Calu3 (cell line): ENCODE results near the gene PGM1. TPM values are rescaled to one million over a fixed set of nuclear protein-coding genes. Genes with fewer than 3 reads are reported as not detected.

Experiments used
- BruUV-seq: library from RNA; stranded (reverse); fragments of 400-500 nt; replicated peaks from 2 replicates; lab custom pipeline; 2021; lab: Mats Ljungman, UMichigan
- CTCF ChIA-PET: fragments of 300-600 bp; sonication (Branson Sonifier 250); formaldehyde crosslinking; loops from one replicate; lab custom pipeline; 2022; ENCODE audit warnings: antibody characterized with exemption; lab: Charles Lee
- DNase-seq: peaks from one replicate; pipeline ENCODE4 v3.0.0; 2022
- H3K27ac Mint-ChIP-seq: one replicate; pipeline ENCODE4 v1.8.0; 2022; ENCODE audit warnings: mixed read lengths; ENCODE audit not compliant: unreplicated experiment
- H3K27me3 Mint-ChIP-seq: one replicate; pipeline ENCODE4 v1.8.0; 2022; ENCODE audit warnings: mixed read lengths; ENCODE audit not compliant: unreplicated experiment
- H3K36me3 Mint-ChIP-seq: one replicate; pipeline ENCODE4 v1.8.0; 2022; ENCODE audit warnings: mild to moderate bottlenecking, moderate library complexity, mixed read lengths; ENCODE audit not compliant: insufficient read depth, unreplicated experiment
- H3K4me1 Mint-ChIP-seq: one replicate; pipeline ENCODE4 v1.8.0; 2022; ENCODE audit warnings: mild to moderate bottlenecking, low read depth, mixed read lengths; ENCODE audit not compliant: unreplicated experiment
- H3K4me3 Mint-ChIP-seq: one replicate; pipeline ENCODE4 v1.8.0; 2022; ENCODE audit warnings: mild to moderate bottlenecking, low read depth, moderate library complexity, mixed read lengths; ENCODE audit not compliant: unreplicated experiment
- H3K9me3 Mint-ChIP-seq: one replicate; pipeline ENCODE4 v1.8.0; 2022; ENCODE audit warnings: low read depth, mixed read lengths; ENCODE audit not compliant: unreplicated experiment
- intact Hi-C: fragments of 100-400 bp; cut with micrococcal nuclease; formaldehyde crosslinking; loops from one replicate; pipeline ENCODE4 v1.10.0; 2022; ENCODE audit not compliant: unreplicated experiment
- total RNA-seq: library from RNA; stranded (reverse); gene quantifications from 2 replicates; pipeline ENCODE4 v1.2.3, GENCODE V29; 2022
- TF ChIP-seq, protein P1 (sequence below): fragments of 200-600 bp; IDR thresholded peaks from one replicate; pipeline ENCODE4 v1.8.0; 2022; ENCODE audit warnings: antibody characterized with exemption; ENCODE audit not compliant: unreplicated experiment

PGM1 gene
- total RNA-seq, 1 experiment from 2014 or later, result 52.9 TPM

DNA sequence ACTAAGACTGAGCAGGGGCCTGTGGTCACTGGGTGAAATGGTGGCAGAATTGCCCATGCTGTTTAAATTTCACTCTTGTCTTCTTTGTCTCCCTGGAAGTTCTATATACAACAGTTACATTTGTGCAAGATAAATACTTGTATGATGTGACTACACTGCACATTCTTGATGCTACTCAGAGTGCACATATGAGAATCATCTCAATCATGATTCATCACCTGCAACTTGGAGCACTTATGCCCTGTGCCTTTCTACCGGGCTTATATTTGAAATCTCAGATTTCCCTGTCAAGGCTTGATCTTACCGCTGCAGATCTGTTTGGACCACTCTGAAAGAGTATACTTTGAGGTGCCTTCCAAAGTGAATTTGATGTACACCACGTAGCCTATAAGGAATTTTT is 10.6 kb downstream of the PGM1 start:
- H3K9me3 Mint-ChIP-seq, result no peaks in the 10 kb centered on the region
- H3K27me3 Mint-ChIP-seq, result no peaks in the 10 kb centered on the region
- TF ChIP-seq, protein P1, sequence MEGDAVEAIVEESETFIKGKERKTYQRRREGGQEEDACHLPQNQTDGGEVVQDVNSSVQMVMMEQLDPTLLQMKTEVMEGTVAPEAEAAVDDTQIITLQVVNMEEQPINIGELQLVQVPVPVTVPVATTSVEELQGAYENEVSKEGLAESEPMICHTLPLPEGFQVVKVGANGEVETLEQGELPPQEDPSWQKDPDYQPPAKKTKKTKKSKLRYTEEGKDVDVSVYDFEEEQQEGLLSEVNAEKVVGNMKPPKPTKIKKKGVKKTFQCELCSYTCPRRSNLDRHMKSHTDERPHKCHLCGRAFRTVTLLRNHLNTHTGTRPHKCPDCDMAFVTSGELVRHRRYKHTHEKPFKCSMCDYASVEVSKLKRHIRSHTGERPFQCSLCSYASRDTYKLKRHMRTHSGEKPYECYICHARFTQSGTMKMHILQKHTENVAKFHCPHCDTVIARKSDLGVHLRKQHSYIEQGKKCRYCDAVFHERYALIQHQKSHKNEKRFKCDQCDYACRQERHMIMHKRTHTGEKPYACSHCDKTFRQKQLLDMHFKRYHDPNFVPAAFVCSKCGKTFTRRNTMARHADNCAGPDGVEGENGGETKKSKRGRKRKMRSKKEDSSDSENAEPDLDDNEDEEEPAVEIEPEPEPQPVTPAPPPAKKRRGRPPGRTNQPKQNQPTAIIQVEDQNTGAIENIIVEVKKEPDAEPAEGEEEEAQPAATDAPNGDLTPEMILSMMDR, result no peak
- intact Hi-C loops, result no loop called here
- peaks cover 15% of the 10 kb centered on the region for H3K4me1 Mint-ChIP-seq
- BruUV-seq, result no TSS peak
- no peak for DNase-seq
- no peak overlapping the region for H3K27ac Mint-ChIP-seq
- CTCF ChIA-PET, result no interaction called here
- no peak overlapping the region for H3K4me3 Mint-ChIP-seq
- H3K36me3 Mint-ChIP-seq, result no peaks in the 10 kb centered on the region

DNA sequence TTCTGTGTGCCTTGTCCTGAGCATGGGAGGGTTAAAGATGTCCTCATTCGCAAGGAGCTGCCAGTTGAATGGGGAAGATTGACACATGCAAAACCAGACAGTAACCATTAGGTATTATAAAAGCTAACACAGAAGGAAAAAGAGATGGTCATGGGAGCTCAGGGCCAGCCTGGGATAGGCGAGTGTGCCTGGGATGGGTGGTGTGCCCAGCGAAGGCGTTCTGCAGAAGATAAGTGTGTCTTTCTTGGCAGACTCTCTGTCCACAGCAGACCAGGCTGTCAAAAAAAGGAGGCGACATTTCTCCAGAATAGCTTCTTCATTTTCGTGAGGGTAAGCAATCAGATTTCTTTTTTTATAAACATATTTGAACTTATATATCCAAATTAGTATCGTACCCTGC is 14.1 kb downstream of the PGM1 start:
- Mint-ChIP-seq H3K9me3 (no peaks in the 10 kb centered on the region), H3K27me3 (no peaks in the 10 kb centered on the region), H3K27ac (no peak overlapping the region), H3K4me3 (no peak overlapping the region), H3K36me3 (no peaks in the 10 kb centered on the region), H3K4me1 (peaks cover 13% of the 10 kb centered on the region)
- CTCF ChIA-PET, result no interaction called here
- TF ChIP-seq, protein P1, result no peak
- no peak for DNase-seq
- intact Hi-C loops, result no loop called here
- no TSS peak for BruUV-seq

DNA sequence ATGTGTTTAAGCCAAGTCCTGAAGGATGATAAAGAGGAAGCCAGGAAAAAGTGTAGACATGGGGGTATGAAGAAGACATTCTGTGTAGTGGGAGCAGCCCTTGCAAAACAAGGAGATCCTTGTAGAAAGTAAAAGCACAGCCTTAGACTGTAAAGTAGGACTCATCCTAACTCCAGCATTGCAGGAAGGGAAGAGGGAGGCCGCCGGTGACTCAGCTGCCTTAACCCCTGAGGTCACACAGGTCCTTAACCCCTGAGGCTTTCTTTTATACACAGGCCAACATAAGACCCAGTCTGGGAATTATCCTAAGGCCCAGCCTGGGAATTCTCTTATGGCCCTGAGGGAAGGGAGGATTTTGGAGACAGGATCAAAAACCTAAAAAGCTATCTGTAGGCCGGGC is 18.0 kb downstream of the PGM1 start:
- no peak overlapping the region for H3K27ac Mint-ChIP-seq
- H3K4me1 Mint-ChIP-seq, result peaks cover 32% of the 10 kb centered on the region
- no peaks in the 10 kb centered on the region for H3K9me3 Mint-ChIP-seq
- H3K4me3 Mint-ChIP-seq, result no peak overlapping the region
- intact Hi-C loops, result no loop called here
- CTCF ChIA-PET, result no interaction called here
- BruUV-seq, result no TSS peak
- DNase-seq, result no peak
- no peaks in the 10 kb centered on the region for H3K27me3 Mint-ChIP-seq
- TF ChIP-seq, protein P1, result no peak
- H3K36me3 Mint-ChIP-seq, result no peaks in the 10 kb centered on the region

DNA sequence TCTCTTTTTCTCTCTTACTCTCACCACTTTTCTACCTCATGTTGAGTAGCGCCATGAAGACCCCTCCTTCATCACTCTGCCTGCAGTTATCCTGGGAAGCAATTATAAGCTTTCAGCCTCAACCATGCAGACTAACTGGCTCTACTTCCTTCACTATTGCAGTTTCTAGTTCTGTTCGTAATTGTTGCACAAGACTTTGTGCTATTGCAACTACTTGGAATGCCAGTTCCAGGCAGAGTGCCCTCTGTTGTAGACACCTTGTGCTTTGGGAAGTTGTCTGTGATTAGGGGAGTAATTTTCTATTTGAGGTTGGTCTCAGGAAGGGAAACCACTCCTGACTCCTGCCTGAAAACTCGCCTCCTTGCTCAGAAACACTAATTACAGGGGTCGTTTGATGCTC is 19.4 kb downstream of the PGM1 start:
- Mint-ChIP-seq H3K36me3 (no peaks in the 10 kb centered on the region), H3K4me3 (no peak overlapping the region), H3K27ac (no peak overlapping the region), H3K27me3 (no peaks in the 10 kb centered on the region), H3K9me3 (no peaks in the 10 kb centered on the region), H3K4me1 (peaks cover 45% of the 10 kb centered on the region)
- no peak for DNase-seq
- BruUV-seq, result no TSS peak
- CTCF ChIA-PET, result no interaction called here
- intact Hi-C loops, result no loop called here
- TF ChIP-seq, protein P1, result no peak
